DMS79 treated with DMSO at 0.1 percent for 48 hours (cell line): ENCODE measurements around the gene MTHFD2.
"Not testable (repeated sequence)": the region's sequence is repeated elsewhere in the genome, so short reads cannot be mapped to it uniquely, and the experiment has no call there.

Source experiments
- DNase-seq: peaks from one replicate; lab custom pipeline; 2025; lab: John Stamatoyannopoulos, UW

MTHFD2 gene

DNA sequence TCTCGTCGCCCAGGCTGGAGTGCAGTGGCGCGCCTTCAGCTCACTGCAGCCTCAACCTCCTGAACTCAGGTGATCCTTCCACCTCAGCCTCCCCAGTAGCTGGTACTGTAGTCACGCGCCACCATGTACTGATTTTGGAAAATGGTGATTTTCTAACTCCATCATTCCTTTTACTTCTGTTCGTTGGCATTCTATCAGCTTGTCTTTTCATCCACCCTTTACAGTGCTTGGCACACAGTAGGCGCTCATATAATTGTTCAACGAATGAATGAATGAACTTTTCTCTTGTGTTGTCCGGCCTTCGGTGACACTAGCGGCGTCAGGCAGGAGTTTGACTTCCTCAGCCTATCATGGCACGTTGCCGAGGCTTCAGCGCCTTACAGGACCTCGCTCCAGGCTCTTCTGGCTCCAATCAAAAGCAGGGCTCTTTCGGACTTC lies 373 bp upstream of the MTHFD2 start:
- no peak for DNase-seq

GRCh38 chr2:74199275-74199701 lies 873 bp downstream of the MTHFD2 start:
- no peak for DNase-seq

DNA sequence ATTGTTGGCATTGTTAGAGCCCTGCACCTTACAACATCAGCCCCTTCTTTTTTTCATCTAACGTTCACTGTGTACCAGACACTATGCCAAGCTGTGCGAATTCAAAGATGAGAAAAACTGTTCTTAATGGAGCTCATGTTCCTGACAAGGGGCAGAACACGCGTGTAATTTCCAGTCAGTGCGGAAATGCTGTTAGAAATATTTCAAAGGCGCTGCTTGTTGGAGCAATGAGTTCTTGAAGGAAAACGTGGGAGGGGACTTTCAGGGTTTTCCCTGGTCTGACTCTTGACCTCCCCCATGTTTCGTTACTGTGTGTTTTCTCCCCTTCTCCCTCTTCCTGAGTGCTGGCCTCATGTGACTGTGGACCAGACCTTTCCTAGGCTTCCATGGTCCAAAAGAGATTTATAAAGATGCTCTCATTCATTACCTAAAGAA lies 1.5 kb downstream of the MTHFD2 start:
- no peak for DNase-seq

GRCh38 chr2:74201196-74201595 lies 2.8 kb downstream of the MTHFD2 start:
- no peak for DNase-seq

- no peak for DNase-seq
These were observed 3.2 kb downstream of the MTHFD2 start for GRCh38 chr2:74201596-74201995.

GRCh38 chr2:74204436-74204835 lies 6.0 kb downstream of the MTHFD2 start:
- no peak for DNase-seq

DNA sequence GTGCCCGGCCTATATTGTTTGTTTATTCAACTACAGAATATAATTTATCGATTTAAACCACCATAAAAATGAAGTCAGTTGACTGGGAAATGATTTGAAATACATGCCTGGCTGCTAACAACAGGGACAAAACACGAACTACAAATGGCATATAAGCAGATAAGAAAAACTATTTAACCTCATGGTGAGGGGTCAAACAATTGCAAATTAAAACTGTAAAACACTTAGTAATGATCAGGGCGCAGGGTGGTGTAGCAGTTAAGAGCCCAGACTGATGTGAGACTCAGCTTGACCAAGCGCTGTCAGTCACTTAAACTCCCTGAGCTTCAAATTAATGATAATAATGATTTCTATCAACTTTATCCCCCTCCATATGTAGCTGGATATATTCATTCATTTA lies 6.7 kb downstream of the MTHFD2 start:
- no peak for DNase-seq

GRCh38 chr2:74205596-74205995 lies 7.2 kb downstream of the MTHFD2 start:
- no peak for DNase-seq

DNA sequence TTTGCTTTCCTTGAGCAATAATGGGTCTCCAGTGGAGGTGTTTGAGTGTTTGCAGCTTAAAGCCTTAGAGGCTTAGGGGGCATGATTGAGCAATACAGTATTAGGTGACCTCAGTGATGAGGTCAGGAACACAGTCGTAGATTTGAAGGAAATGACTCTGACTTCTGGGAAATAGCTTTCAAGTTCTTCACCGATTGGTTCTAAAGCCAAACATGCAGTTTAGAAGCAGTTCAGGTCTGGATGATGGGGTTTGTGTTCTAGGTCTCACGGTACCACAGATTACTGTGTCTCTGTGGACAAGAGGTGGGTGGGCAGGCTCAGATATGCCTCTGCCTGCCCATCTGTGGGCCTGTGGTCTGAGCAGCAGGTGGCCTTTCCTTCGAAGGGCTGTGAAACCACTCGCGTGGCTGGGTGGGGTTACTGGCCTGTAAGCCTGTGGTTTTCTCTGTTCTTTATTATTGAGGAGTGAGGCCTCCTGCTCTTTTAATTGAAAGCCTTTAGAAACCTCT lies 7.8 kb downstream of the MTHFD2 start:
- DNase-seq = no peak

- no peak for DNase-seq
These were observed 14.4 kb downstream of the MTHFD2 start for GRCh38 chr2:74212702-74213410.

- not testable (repeated sequence) for DNase-seq
These were observed 17.4 kb downstream of the MTHFD2 start for GRCh38 chr2:74215771-74216170.

DNA sequence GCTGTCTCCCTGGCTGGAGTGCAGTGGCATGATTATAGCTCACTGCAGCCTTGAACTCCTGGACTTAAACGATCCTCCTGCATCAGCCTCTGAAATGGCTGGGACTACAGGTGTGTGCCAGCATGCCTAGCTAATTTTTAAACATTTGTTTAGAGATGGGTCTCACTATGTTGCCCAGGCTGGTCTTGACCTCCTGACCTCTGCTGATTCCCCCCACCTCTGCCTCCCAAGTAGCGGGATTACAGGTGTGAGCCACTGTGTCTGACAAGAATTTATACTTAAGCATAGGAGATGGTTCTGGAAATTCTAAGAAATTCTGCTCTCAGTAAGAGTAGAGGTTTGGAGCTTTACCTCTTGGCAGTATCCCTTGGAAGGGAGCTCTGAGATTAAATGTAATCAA lies 18.2 kb downstream of the MTHFD2 start:
- DNase-seq = no peak

- no peak for DNase-seq
These were observed 21.6 kb downstream of the MTHFD2 start for GRCh38 chr2:74219846-74220486.

DNA sequence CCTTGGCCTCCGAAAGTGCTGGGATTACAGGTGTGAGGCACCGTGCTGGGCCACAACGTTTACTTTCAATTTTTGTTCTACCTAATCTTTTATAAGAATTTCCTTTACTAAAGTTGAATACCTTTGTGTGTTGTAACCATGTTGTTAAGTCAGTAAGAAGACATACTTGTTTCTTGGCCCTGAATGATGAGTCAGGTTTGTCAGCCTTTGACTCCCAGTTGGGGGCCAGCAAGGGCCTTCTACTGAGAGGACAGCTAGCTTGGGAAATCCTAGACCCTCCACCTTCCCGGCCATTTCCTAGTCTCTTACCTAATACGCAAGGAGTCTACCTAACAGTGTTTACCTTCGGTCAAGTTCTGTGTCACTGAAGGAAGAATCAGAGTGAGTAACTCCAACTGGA lies 22.7 kb downstream of the MTHFD2 start:
- no peak for DNase-seq

- DNase-seq = no peak
These were observed 23.3 kb downstream of the MTHFD2 start for GRCh38 chr2:74221604-74222299.

GRCh38 chr2:74222300-74222650 lies 23.9 kb downstream of the MTHFD2 start:
- no peak for DNase-seq

DNA sequence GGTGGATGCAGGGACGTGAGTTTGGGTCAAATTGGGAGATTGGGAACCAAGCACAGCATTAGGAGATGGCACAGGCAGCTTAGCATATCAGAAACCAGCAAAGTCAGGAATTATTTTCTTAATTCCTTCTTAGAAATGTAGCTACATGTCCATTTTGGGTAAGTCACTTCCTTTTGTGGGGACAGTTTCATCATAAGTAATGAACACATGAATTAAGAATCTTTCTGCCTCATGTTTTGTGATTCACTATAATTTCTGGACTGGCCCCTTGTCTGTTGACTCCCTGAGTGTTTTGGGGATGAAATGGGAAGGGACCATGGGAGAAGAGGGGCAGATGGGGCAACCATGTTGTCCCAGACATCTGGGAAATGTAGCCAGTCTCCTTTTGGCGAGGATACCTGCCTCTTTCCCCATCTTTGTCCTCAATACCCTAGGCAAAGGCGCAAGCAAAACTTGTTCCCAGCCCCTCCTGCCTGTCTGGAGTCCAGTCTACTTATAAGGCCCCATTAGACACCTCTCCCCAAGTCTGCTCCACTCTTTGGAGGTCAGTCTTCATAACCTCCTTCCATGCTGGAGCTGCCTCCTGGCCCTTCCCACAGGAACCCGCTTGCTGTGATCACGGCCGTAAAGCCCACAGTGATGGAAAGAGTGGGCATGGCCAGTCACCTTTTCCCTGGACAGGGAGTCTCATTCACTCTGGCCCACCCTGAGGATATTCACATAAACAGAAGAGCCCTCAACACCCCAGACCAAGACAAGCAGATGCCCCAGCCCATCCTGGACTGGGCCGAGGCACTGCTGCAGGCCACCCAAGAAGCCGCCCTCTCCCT lies 25.7 kb downstream of the MTHFD2 start:
- DNase-seq = no peak

DNA sequence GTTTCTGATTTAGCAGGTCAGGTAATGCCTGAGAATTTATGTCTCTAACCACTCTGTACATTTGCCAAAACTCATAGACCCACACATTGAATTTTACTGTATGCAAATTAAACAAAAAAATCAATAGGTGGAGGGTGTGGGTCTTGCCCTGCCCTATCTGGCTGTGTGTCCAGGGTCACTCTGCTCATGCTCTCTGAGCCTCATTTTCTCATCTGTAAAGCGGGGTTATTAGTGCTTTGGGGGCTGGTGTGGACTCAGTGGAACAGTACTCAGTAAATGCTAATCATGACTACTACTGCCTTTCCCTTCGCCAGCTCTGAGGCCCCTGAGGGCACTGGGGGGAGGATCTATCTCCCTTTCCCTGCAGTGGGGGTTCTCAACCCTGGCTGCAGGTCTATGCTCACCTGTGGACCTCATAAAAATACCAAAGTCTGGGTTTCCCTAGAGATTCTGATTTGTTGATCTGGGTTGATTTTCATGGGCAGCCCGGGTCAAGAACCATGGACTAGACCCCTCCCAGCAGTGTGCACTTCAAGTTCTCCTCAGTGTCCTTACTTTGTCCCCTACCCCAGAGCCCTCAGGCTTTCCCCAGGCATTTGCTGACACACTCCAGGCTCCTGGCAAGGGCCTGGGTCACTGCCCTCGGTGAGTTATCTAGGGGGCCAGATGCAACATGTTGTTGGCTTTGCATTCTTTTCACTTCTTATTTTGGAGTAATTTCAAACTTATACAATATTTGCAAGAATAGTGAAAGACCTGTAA lies 27.5 kb downstream of the MTHFD2 start:
- no peak for DNase-seq

DNA sequence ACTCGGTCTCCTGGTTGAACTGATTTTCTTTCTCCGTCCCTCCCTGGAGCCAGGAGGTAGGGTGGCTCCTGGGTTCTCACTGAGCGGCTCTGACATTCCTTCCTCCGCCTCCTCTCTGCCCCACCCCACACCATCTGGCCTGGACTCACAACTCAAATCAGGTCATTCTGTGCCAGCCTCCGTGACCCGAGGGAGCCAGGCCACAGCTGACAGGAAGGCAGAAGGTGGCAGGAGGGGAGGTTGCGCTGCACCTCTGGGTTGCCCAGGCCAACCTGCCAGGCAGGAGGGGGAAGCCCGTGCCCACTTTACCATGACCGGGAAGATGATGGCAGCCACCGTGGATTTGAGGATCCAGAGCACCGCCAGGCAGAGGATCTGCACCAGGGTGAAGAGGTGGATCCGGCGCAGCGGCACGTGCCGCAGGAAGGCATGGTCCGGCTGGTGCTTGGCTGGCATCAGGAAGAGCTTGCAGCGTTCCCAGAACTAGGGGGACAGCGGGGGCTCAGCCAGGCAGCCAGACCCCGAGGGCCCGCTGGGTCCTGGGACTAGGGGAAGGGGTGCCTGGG lies 28.3 kb downstream of the MTHFD2 start:
- no peak for DNase-seq

- no peak for DNase-seq
These were observed 29.2 kb downstream of the MTHFD2 start for GRCh38 chr2:74227646-74228045.

DNA sequence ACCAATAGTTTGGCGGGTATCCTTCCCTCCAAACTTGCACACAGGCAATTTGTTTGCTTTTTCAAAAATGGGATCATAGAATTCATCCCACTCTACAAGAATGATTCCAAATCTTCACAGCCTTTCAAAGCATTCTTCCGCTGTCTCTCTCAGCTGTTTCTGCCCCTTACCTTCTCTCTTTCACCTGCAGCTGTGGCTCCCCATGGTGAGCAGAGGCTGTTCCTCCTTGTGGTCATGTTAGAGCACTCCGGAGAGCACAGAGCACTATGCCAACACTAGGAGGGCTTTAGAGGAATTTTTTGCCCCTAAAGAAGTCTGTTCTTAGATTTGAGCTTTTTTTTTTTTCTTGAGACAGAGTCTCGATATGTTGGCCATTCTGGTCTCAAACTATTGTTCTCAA lies 30.4 kb downstream of the MTHFD2 start:
- no peak for DNase-seq
